ENCODE measurements around the gene HMGB4.

HMGB4 gene

DNA sequence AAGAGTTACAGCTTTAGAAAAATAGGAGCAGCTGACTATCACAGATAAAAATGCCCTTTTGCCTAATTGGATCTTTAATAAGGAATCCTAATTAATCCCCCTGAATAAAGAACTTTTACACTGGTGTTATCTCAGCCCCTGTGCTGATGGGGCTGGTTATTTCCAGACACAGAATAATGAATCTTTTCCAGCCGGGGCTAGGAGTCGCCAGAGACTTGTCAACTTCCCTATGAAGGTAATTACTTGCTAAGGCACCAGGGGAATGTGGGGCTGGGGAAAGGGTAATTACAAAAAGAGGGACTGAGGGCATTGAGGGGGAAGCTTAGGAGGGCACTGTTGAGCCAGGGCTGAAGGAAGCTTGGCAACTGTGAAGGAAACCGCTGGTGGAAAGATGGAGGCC lies 34.5 kb downstream of the HMGB4 start:
- DNase-seq (ENCODE audit: low spot score), result no peak

DNA sequence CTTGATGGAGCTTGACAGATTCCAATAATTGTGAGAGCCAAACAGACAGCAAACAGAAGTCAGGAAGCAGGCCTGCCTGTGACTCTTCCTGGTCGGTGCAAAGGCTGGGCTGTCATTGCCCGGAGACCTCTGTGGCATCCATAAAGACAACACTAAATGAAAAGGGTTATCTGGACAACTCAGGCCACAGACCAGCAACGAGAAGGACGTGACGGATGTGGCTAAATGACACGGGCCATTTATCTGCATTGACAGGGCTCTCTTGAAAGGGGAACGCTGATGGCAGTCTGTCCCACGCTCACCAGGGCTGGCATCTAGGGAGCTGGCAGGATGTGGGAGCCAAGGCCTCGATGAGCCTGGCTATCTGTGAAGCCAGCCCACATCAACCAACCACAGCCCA lies 35.0 kb downstream of the HMGB4 start:
- DNase-seq (ENCODE audit: low spot score), result no peak

DNA sequence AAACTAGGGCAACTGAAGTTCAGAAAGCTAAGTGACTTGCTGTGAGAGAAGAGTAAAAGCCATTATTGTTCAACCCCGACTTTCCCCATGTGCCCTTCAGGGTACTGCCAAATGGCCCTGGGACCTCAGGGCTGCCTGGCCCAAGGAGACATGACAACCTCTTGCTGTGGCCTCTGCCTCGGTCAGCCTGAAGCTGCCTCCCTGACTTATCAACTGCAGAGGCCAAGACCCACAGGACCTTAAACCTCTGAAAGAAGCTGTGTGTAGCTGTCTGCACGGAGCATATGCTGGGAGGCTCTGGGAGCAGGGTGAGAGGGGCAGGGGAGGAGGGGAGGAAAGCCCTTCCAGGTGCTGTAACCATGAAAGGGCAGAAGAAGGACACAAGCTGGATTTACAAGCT lies 35.9 kb downstream of the HMGB4 start:
- no peak for DNase-seq (ENCODE audit: low spot score)

DNA sequence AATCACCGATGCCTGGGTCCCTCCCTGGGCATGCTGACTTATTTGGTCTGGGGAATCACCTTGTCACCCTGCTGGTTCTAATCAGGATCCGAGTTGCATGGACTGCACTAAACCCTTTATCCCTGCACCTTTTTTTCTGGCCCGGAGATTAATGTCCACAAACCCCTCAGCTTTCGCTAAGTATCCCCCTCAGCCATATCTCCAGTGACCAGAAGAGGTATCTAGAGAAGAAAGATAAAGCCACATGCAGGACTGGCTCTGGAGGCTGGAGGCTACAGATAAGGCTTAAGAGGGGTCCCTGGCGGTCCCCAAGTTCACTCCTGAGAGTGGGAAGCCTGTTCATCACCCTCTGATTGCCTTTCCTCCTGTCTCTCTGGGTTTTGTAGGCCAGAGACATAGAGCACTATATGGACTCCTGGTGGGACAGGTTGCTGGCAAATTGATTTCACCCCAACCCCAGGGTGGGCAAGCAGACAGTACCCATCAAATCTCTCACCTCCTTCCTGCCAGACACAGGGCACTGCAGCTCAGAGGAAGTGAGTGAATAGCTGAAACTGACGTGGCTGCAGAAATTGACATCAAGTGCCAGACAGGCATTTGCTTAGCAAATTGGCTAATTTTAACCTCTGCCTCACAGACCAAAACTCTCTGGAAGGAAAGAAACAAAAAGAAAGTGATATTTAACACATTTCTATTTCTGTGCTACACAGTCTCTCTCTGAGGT lies 38.8 kb downstream of the HMGB4 start:
- no peak for DNase-seq (ENCODE audit: low spot score)

DNA sequence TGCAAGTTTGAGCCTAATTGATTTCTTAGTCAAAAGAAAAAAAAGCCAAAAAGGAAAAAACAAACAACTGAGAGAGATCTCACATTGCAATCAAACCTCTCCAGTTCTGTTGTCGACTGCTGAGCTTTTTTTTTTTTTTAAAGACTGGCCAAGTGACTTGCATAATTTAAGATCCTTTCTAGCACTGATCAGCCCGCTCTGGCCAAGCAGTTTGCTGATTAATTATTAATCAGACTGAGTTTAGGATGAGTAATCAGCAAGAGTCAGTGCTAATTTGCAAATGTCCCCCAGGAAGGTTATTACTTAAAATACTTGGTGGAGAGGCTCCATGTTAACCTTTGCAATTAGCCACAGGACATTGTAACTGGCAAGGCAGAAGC lies 39.3 kb downstream of the HMGB4 start:
- DNase-seq (ENCODE audit: low spot score), result no peak

DNA sequence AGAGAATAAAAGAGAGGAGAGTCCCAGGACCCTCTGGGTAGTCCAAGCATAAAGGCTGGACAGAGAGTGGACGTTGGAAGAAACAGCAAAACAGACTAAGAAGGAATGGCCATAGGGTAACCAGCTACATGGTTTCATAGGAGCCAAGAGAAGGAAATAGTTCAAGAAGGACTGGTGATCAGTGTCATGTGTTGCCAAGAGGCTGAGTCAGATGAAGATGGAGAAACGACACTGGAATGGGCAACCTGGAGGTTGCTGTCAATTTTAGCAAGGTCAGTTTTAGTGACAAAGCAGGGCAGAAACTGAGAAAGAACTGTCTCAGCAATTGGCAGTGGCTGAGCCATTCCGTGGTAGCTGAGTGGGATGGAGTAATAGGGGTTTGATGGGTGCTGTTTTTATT lies 41.4 kb downstream of the HMGB4 start:
- DNase-seq (ENCODE audit: low spot score), result no peak

DNA sequence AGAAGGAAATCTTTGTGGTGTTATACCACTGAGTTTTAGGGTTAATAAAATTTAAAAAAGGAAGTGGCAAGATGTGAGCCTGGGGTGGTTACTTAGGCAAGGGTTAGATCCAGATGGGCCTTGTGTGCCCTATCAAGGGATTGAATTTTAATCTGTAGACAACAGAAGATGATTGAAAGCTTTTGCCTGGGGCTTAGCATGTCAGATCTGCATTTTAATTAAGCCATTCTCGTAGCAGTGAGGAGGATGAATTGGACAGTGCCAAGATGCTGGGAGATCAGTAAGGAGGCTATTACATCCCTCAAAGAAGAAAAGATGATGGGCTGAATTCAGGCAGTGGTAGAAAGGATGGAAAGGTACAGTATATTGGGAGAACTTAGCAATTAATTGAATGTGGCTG lies 42.3 kb downstream of the HMGB4 start:
- no peak for DNase-seq (ENCODE audit: low spot score)

DNA sequence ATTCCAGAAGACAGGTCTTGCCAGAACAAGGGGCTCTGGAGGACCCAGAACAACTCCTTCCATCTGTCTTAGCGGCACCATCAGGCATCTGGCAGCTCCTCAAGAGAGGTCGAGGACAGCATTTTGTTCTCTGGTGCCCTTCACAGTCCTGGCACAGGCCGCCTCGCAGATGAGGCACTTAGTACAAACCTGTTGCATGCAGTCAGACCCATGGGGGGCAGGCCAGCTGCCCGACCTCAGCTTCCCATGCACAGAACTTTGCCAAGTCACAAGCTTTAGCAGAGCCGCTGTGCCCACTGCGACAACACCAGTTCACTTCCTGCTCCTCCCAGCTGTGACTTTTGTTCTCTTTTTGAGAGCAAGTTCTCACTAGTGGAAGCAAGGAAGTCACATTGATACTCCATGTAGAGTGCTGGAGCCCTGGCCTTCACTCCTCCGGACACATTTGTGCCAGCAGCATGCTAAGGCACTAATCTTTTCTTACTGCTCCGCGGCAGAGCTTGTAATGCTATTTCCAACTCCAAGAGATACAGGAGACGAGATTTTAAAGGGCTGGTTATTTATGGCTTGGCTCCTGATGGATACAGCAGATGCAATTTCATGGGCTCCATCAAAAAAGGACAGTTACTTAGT lies 44.6 kb downstream of the HMGB4 start:
- DNase-seq (ENCODE audit: low spot score), result no peak

All from COLO829 (cell line).